ENCODE measurements around the gene COX6B2. TPM values are rescaled to one million over a fixed set of nuclear protein-coding genes. Genes with fewer than 3 reads are reported as not detected.
A peak's percentile ranks its signal among the peaks of the same experiment; 100 is the strongest.

Gene COX6B2
- total and polyA plus RNA-seq, 2 of the 8 experiments (the other 6 are each of a cell fraction or from before 2014, with no cell fraction given): 4.9 to 6.4 TPM

DNA sequence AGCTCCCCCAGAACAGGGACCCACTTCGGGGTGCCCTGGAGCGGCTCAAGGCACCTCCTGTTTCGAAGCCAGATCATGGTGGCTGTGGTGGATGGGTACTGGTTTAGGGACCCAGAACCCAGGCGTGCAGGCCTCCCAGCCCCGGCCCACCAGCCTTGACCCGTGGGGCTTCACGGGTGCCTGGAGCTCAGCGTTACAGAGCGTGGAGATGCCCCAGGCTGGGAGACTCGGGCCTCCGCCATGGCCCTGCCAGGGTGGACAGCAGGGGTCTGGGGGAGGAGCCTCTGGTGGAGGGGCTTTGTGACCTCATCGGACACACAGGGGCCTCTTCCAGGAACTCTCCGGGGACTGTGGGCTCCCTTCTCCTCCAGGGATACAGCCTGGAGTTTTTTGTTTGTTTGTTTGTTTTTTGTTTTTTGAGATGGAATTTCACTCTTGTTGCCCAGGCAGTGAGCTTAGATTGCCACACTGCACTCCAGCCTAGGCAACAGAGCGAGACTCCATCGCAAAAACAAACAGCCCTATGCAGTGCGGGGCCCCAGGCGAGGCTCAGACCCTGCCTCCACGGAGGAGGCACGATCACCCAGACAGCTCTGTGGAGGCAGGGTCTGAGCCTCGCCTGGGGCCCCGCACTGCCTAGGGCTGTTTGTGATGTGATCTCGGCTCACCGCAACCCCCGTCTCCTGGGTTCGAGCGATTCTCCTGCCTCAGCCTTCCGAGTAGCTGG lies 8.6 kb upstream of the COX6B2 start, which contains the start of gene GARIN5B:
TSS of gene GARIN5B (minus strand) at position 271 of the 727 bp plus-strand sequence. CDS start at position 77, 194 bp downstream.
- Histone ChIP-seq H3K23me2 (ENCODE audit: low read depth, low read length) (no peaks in the 10 kb centered on the region), H3K4me2 (ENCODE audit: insufficient read depth in 1 of 2, low read depth in 2 of 2, low read length in 2 of 2) (no peak within 1 kb of the TSS), H3K4ac (replicated peaks; ENCODE audit: insufficient read length, low read depth, low read length) (no peak within 1 kb of the TSS), H3K79me2 (ENCODE audit: control insufficient read depth in 1 of 2, insufficient read depth in 2 of 2, low read length in 2 of 2) (no peaks in the 10 kb centered on the region), H4K5ac (ENCODE audit: insufficient read length, low read depth, low read length) (peak within 1 kb of the TSS; percentile 31), H3K27ac (ENCODE audit: low read depth, low read length) (no peak within 1 kb of the TSS), H2AFZ (ENCODE audit: low read length) (no peak within 1 kb of the TSS), H3K23ac (ENCODE audit: insufficient read length) (no peak within 1 kb of the TSS), H3K18ac (ENCODE audit: extremely low read depth, low read length) (no peak within 1 kb of the TSS; the same call in 1 of the 2 replicates), H3K9me3 (ENCODE audit: insufficient read depth in 2 of 2, low read depth in 1 of 2, low read length in 1 of 2) (no peaks in the 10 kb centered on the region), H2AK5ac (ENCODE audit: low read depth, low read length) (peak within 1 kb of the TSS; percentile 82; the same call in 1 of the 2 replicates), H3K79me1 (ENCODE audit: low read depth, low read length) (no peaks in the 10 kb centered on the region), H4K20me1 (replicated peaks in 1 of 2; ENCODE audit: control insufficient read depth in 1 of 2, insufficient read depth in 2 of 2, low read length in 2 of 2) (no peaks in the 10 kb centered on the region), H3K4me1 (replicated peaks in 1 of 4; ENCODE audit: control insufficient read depth in 3 of 4, insufficient read depth in 4 of 4, low read length in 3 of 4) (peaks cover 0 to 10% (median 8%) of the 10 kb centered on the region in 4 experiments; a peak in 6 of 7 replicates), H3K56ac (replicated peaks; ENCODE audit: insufficient read length, low read depth, low read length) (no peak within 1 kb of the TSS), H2BK12ac (ENCODE audit: low read depth, low read length) (peak within 1 kb of the TSS; percentile 50; the same call in 1 of the 2 replicates), H2BK5ac (ENCODE audit: low read depth, low read length) (no peak within 1 kb of the TSS; the same call in 1 of the 2 replicates), H3K27me3 (replicated peaks in 1 of 4; ENCODE audit: control insufficient read depth in 3 of 4, extremely low read depth in 1 of 4, insufficient read depth in 3 of 4, low read length in 3 of 4) (peaks cover 0 to 12% (median 10%) of the 10 kb centered on the region in 4 experiments; a peak in 6 of 7 replicates), H3K9ac (replicated peaks in 1 of 4; ENCODE audit: extremely low read depth in 1 of 4, low read depth in 3 of 4, low read length in 3 of 4) (no peak within 1 kb of the TSS), H2BK120ac (replicated peaks; ENCODE audit: low read depth, low read length) (no peak within 1 kb of the TSS), H3K4me3 (ENCODE audit: extremely low read depth in 1 of 4, insufficient read depth in 2 of 4, low read depth in 3 of 4, low read length in 4 of 4) (no peak within 1 kb of the TSS), H3K36me3 (ENCODE audit: control insufficient read depth in 2 of 4, insufficient read depth in 4 of 4, low read length in 3 of 4) (no peaks in the 10 kb centered on the region), H2BK20ac (ENCODE audit: low read length) (no peak within 1 kb of the TSS), H2BK15ac (ENCODE audit: low read length) (peak within 1 kb of the TSS; percentile 72; the same call in 1 of the 2 replicates), H4K8ac (ENCODE audit: extremely low read depth, insufficient read depth, low read length) (peak within 1 kb of the TSS; percentile 96), H4K91ac (replicated peaks; ENCODE audit: insufficient read length, low read length) (no peak within 1 kb of the TSS), H3K14ac (ENCODE audit: insufficient read length) (no peak within 1 kb of the TSS)
- 89% methylated on average over 22 of the region's 27 CpGs; no CpG with 5 or more reads in 1 of the 2 experiments for WGBS, 2 experiments (ENCODE audit: extremely low coverage in 1 of 2, insufficient coverage in 1 of 2, insufficient read length in 1 of 2, insufficient replicate concordance in 2 of 2, low coverage in 1 of 2, low lambda C conversion rate in 2 of 2, missing lambda C conversion rate in 1 of 2)
- CTCF ChIA-PET (ENCODE audit: partially characterized antibody): interaction anchor here (0.7 to 2.5 kb wide), 4 partner anchors 9 to 217 kb away, joined by 3 to 11 read pairs (median 4); no protein-coding TSS in a partner anchor
- DNase-seq (ENCODE audit: low read depth in 1 of 2, low spot score in 2 of 2) (no peak), FAIRE-seq (no peak)
- POLR2A ChIA-PET (ENCODE audit: partially characterized antibody): interaction anchor here (0.6 to 3.8 kb wide), 11 partner anchors 10 to 44 kb away, joined by 3 to 16 read pairs (median 5); partner anchors contain the start of genes KMT5C and TMEM190
- TF ChIP-seq CTBP2 (IDR thresholded peaks at IDR 0.05; ENCODE audit: borderline replicate concordance, insufficient read depth, insufficient read length, low read length) (no peak), ASH2L (IDR thresholded peaks at IDR 0.05; ENCODE audit: low read length) (no peak), EZH2 (IDR thresholded peaks at IDR 0.05; ENCODE audit: low read depth, low read length, severe bottlenecking) (no peak), KDM4A (IDR thresholded peaks at IDR 0.05; ENCODE audit: low read depth, low read length, severe bottlenecking) (no peak), POLR2A (IDR thresholded peaks at IDR 0.05; ENCODE audit: control extremely low read depth in 1 of 2, low read depth in 2 of 2, low read length in 2 of 2) (no peak), RXRA (IDR thresholded peaks at IDR 0.05; ENCODE audit: insufficient read depth, low read depth, low read length) (no peak), JUND (IDR thresholded peaks at IDR 0.05; ENCODE audit: low read length) (no peak), TCF12 (IDR thresholded peaks at IDR 0.05; ENCODE audit: low read depth, low read length) (no peak), SP2 (IDR thresholded peaks at IDR 0.05; ENCODE audit: low read length) (no peak), SIX5 (IDR thresholded peaks at IDR 0.05; ENCODE audit: low read depth, low read length) (no peak), TAF7 (optimal IDR thresholded peaks at IDR 0.05; ENCODE audit: borderline replicate concordance, low read depth, low read length) (no peak), SRF (IDR thresholded peaks at IDR 0.05; ENCODE audit: low read depth, low read length) (no peak), RBBP5 (IDR thresholded peaks at IDR 0.05; ENCODE audit: borderline replicate concordance, low read depth, low read length) (no peak)

Data from H1 (cell line).